Ishikawa (cell line): ENCODE results near the gene MTOR.

Experiments used
- CEBPB ChIP-seq: IDR thresholded peaks from 2 replicates; pipeline ENCODE4 v1.6.1; 2012
- CREB1 ChIP-seq: IDR thresholded peaks from 2 replicates; pipeline ENCODE4 v1.6.1; 2012; ENCODE audit warnings: low read depth
- EGR1 ChIP-seq: IDR thresholded peaks from 2 replicates; pipeline ENCODE4 v1.6.1; 2012
- EP300 ChIP-seq: IDR thresholded peaks from 2 replicates; pipeline ENCODE4 v1.6.1; 2012; ENCODE audit warnings: borderline replicate concordance
- MAX ChIP-seq: IDR thresholded peaks from 2 replicates; pipeline ENCODE4 v1.6.1; 2012
- TEAD4 ChIP-seq: IDR thresholded peaks from 2 replicates; pipeline ENCODE4 v1.6.1; 2012
- YY1 ChIP-seq: IDR thresholded peaks from 2 replicates; pipeline ENCODE4 v1.6.1; 2012; ENCODE audit warnings: low read depth
- TF ChIP-seq, protein P1 (sequence below): IDR thresholded peaks from 2 replicates; pipeline ENCODE4 v1.6.1; 2012; ENCODE audit warnings: low read depth, mild to moderate bottlenecking

DNA sequence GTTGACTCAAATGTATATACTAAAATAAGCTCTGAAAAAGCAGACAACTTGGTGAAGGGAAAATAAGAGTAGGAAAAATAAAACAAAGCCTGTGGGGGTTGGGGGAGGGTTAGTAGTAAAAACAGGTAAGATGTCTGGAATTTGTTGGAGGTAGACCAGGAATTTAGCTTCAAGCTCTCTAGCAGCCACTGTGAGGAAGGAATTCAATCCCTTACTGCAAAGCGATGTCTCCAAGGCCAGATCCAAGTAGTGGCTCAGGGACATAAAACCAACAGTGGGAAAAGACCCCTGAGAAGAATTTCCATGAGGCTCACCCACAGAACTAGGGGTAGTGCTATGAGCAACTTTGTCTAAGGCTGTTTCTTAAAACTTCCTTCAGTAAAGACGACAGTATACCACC lies 65.4 kb downstream of the MTOR start:
- TF ChIP-seq EP300 (no peak), EGR1 (no peak), CEBPB (no peak), YY1 (no peak), CREB1 (no peak), MAX (no peak), TEAD4 (no peak)
- TF ChIP-seq, protein P1, sequence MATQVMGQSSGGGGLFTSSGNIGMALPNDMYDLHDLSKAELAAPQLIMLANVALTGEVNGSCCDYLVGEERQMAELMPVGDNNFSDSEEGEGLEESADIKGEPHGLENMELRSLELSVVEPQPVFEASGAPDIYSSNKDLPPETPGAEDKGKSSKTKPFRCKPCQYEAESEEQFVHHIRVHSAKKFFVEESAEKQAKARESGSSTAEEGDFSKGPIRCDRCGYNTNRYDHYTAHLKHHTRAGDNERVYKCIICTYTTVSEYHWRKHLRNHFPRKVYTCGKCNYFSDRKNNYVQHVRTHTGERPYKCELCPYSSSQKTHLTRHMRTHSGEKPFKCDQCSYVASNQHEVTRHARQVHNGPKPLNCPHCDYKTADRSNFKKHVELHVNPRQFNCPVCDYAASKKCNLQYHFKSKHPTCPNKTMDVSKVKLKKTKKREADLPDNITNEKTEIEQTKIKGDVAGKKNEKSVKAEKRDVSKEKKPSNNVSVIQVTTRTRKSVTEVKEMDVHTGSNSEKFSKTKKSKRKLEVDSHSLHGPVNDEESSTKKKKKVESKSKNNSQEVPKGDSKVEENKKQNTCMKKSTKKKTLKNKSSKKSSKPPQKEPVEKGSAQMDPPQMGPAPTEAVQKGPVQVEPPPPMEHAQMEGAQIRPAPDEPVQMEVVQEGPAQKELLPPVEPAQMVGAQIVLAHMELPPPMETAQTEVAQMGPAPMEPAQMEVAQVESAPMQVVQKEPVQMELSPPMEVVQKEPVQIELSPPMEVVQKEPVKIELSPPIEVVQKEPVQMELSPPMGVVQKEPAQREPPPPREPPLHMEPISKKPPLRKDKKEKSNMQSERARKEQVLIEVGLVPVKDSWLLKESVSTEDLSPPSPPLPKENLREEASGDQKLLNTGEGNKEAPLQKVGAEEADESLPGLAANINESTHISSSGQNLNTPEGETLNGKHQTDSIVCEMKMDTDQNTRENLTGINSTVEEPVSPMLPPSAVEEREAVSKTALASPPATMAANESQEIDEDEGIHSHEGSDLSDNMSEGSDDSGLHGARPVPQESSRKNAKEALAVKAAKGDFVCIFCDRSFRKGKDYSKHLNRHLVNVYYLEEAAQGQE = no peak
